KG1 (cell line): Measurements from ENCODE around the gene KEAP1.
A peak's percentile ranks its signal among the peaks of the same experiment; 100 is the strongest.
"Not testable (repeated sequence)": the region's sequence is repeated elsewhere in the genome, so short reads cannot be mapped to it uniquely, and the experiment has no call there.

ENCODE experiments used
- DNase-seq: peaks from one replicate; lab custom pipeline; 2025; lab: John Stamatoyannopoulos, UW

The KEAP1 gene

DNA sequence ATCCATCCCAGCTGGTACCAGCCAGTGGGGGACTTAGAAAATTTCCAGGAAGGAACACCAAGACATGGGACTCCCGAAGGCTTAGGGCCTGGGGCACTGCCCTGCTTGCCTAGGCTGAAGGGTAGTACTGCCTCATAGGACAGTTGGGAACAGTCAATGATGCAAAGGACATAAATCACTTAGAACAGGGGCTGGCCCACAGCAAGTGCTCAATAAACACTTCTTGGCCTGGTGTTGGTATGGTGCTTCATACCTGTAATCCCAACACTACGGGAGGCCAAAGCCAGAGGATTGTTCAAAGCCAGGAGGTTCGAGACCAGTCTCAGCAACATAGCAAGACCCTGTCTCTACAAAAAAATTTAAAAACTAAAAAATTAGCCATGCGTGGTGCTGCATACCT is 5.8 kb downstream of the KEAP1 start:
- DNase-seq: no peak

DNA sequence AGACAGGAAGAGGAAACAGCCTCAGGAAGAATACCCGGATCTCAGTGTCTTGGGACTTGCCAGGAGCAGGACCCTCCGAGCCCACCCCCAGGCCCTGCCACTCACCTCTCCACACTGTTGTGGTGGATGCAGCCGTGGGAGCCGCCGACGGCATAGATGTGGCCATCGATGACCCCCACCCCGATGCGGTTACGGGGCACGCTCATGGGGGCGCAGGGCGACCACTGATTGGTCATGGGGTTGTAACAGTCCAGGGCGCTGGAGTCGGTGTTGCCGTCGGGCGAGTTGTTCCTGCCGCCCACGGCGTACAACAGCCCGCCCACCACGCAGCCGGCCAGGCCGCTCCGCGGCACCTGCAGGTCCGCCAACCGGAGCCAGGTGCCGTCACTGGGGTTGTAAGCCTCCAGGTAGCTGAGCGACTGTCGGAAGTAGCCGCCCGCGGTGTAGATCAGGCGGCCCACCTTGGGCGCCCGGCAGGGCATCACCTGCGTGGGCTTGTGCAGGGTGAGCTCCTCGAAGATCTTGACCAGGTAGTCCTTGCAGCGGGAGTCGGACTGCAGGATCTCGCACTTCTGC is 11.6 kb downstream of the KEAP1 start:
- no peak for DNase-seq

DNA sequence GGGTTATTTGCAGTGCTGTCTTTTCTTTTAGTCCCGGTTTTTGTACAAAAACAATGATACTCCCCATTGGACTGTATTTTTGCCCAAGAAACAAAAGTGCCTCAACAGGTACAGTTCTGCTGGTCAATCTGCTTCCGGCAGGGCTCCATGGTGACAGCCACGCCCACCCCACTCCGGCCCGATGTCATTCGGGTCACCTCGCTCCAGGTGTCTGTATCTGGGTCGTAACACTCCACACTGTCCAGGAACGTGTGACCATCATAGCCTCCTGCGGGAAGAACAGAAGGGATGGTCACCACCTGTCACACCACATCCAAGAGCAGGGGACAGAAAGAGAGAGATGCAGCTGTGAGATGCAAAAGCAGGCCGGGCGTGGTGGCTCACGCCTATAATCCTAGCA is 16.6 kb downstream of the KEAP1 start:
- DNase-seq: no peak

DNA sequence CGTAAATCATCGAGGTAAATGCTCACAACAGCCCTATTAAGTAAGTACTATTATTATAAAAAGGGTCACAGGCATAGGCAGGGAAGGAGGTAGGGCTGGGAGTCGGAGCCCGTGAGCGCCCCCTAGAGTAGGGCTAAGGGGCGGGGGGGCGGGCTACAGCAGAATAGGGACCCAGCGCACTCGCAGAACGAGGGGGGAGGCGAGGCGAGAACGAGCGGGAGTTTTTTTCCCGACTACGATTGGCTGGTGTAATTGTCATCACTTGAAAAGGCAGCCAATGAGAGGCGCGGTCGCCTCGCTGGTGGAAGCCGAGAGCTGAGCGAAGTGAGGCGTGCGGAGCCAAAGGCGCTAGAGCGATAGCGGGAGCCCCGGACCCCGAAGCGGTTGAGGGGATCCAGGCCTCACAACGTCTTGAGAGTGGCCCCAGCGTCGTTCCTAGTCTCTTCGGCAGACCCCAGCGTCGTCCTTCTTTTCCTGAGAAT is 24.2 kb downstream of the KEAP1 start:
- DNase-seq: no peak

DNA sequence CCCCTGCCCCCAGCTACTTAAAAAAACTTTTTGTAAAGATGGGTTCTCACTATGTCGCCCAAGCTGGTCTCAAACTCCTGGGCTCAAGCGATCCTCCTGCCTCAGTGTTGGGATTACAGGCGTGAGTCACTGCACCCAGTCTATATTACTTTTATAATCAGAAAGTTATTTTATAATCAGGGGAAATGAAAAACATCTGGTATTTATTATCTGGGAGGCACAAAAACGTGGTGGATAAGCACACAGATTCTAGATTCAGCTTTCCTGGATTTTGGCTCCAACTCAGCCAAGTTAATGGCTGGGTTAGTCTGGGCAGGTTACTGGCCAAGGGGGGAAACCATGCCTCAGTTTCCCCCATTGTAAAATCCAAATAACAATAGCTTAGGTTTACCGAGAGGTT is 24.7 kb downstream of the KEAP1 start:
- no peak for DNase-seq

DNA sequence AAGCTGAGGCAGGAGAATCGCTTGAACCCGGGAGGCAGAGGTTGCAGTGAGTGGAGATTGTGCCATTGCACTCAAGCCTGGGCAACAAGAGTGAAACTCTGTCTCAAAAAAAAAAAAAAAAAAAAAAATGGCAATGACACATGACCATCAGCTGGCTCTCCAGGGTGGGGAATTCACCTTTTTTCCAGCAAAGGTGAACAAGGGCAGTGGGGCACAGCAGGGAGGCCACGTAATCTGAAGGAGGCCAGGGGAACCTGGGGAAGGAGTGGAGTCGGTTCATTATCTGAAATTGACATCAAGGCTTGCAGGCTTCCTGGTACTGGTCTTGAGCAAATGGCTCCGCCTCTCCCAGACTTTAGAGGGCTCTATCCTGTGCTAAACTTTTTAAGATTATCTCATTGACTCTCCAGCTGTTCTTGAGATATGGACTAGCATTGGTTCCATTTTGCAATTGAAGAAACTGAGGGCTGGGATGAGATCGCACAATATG is 28.1 kb downstream of the KEAP1 start:
- DNase-seq: no peak

DNA sequence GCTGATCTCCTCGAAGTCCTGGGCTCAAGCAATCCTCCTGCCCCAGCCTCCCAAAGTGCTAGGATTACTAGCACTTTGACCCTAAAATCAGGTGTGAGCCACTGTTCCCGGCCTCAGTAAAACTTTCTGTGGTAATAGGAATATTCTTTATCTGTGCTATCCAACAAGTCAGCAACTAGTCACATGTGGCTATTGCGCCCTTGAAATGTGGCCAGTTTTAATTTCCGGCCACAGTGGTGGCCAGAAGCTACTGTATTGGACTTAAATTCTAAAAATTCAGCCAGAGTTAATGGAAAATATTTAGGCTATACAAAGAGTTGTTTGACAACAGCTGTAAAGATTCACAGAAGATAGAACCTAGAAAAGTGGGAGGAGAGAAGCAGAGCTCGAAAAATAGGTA is 30.0 kb downstream of the KEAP1 start:
- no peak for DNase-seq

DNA sequence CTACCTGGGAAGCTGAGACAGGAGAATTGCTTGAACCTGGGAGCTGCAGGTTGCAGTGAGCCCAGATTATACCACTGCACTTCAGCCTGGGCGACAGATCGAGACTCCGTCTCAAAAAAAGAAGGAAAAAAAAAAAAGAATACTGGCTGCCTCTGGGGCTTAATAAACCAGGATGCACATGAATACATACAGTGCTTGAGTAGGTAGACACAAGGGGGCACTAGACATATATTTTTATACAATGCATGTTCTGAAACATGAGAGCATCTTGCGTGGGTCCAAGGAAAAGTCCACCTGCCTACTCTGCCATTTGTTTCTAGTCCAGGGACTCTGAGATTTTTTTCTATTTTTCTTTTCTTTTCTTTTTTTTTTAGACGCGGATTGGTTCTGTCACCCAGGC is 31.2 kb downstream of the KEAP1 start:
- DNase-seq: peak; percentile 38

DNA sequence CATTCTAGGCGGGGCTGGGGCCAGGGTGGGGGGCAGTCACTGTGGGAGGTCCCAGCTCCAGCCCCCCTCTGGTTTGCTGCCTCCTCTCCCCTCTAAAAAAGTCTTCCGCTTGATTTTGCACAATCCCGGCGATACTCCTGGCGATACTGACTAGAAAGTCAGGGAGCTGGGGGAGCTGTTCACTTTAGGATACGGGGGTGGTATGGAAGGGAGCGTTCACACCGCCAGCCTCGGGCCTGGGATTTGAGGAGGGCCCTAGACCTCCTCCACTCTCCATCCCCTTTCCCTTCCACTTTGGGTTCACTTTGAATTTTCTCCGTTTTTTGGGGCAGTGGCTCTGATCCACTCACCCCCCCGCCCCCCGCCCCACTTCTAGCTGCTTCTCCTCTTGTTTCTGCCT is 35.0 kb downstream of the KEAP1 start:
- no peak for DNase-seq

DNA sequence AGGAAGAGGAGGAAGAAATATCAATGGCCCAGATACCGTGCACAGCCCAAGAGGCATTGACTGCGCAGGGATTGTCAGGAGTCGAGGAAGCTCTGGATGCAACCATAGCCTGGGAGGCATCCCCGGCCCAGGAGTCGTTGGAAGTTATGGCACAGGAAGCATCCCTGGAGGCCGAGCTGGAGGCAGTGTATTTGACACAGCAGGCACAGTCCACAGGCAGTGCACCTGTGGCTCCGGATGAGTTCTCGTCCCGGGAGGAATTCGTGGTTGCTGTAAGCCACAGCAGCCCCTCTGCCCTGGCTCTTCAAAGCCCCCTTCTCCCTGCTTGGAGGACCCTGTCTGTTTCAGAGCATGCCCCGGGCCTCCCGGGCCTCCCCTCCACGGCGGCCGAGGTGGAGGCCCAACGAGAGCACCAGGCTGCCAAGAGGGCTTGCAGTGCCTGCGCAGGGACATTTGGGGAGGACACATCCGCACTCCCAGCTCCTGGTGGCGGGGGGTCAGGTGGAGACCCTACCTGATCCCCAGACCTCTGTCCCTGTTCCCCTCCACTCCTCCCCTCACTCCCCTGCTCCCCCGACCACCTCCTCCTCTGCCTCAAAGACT is 36.0 kb downstream of the KEAP1 start:
- DNase-seq: no peak

DNA sequence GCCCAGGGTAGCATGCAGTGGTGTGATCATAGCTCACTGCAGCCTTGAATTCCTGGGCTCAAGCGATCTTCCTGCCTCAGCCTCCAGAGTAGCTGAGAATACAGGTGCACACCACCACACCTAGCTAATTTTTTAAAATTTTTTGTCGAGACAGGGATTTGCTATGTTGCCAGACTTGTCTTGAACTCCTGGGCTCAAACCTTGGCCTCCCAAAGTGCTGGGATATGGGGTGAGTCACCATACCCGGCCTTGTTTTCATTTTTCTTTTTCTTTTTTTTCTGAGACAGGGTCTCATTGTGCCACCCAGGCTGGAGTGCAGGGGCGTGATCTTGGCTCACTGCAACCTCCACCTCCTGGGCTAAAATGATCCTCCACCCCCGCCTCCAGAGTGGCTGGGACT is 38.7 kb downstream of the KEAP1 start:
- DNase-seq: no peak

DNA sequence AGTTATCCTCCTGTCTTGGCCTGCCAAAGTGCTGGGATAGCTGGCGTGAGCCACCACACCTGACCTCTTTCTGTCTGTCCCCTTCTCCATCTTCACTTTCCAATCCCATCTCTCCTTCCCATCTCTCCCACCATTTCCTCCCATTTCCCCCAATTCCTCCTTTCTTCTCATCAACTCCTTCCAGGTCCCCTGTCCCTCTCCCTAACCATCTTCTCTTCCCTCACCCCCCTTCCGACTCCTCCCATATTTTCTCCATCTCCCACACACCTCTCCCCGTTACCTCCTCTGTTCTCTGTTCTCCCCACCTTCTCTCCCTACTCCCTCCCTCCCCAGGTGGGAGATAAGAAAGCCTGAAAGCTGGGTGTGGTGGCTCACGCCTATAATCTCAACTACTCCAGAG is 40.6 kb downstream of the KEAP1 start:
- DNase-seq: no peak

DNA sequence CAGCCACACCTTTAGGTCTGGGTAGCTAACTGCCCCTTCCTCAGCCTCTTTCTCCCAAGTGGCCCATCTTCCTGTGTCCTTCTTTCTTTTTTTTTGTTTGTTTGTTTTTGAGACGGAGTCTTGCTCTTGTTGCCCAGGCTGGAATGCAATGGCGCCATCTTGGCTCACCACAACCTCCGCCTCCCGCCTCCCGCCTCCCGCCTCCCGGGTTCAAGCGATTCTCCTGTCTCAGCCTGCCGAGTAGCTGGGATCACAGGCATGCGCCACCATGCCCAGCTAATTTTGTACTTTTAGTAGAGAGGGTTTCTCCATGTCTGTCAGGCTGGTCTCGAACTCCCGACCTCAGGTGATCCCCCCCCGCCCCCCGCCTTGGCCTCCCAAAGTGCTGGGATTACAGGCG is 41.1 kb downstream of the KEAP1 start:
- not testable (repeated sequence) for DNase-seq

DNA sequence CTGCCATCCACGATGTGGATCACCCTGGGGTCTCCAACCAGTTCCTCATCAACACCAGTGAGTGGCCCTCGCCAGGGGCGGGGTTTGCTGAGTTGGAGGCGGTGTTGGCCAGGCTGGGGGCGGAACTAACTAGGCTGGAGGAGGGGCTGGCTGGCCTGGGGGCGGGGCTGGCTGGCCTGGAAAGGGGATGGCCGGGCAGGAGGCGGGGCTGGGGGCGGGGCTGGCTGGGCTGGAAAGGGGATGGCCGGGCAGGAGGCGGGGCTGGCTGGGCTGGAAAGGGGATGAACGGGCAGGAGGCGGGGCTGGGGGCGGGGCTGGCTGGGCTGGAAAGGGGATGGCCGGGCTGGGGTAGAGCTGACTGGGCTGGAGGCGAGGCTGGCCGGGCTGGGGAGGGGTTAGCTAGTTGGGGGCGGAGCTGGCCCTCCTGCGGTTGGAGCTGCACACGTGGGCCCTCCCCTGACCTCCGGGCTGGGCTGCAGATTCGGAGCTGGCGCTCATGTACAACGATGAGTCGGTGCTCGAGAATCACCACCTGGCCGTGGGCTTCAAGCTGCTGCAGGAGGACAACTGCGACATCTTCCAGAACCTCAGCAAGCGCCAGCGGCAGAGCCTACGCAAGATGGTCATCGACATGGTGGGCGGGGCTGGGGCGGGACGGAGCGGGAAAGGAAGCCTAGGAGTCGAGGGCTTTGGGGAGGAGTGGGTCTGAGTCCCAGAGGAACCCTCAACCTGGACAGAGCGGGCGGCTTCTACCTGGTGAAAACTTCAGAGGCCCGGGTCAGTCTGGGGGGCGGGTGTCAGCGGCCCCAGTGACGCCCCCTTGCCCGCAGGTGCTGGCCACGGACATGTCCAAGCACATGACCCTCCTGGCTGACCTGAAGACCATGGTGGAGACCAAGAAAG is 41.9 kb downstream of the KEAP1 start:
- DNase-seq: no peak

DNA sequence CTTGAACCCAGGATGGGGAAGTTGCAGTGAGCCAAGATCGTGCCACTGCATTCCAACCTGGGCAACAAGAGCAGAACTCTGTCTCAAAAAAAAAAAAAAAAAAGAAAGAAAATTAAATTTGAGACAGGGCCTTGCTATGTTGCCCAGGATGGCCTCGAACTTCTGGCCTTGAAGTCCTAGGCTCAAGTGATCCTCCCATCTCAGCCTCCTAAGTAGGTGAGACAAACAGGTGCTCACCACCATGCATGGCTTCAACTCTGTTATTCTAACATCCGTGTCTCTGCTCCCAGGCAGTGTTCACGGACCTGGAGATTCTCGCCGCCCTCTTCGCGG is 42.5 kb downstream of the KEAP1 start:
- no peak for DNase-seq

DNA sequence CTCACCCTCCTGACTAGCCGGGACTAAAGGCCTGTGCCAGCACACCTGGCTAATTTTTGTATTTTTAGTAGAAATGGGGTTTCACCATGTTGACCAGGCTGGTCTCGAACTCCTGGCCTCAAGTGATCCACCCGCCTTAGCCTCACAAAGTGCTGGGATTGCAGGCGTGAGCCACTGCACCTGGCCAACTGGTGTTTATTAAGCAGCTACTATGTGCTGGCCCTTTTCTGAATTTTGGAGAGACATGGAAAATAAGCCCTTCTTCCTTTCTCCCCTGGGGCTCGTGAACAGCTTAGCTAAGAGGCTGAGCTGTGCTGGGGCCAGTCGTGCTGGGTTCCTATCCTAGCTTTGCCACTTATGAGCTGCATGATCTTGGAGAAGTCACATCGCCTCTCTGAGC is 44.4 kb downstream of the KEAP1 start:
- not testable (repeated sequence) for DNase-seq

DNA sequence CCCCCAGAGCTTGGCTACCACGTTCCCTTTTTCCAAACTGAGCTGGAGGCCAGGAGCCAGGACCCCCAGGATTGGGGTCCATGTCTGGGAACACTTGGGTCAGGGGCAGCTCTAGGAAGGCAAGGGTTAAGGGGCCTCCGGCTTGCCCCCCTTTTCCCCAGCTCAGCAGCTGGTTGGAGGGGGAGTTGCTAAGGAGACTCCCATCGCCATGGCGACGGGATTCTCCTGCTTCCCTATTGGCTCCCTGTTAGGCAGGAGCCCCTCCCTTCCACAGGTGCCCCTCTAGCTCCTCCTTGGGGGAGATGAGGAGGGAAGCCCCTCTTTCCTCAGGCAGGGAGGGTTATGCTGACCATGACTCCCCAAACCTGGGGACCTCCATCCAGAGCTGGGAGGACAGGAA is 48.9 kb downstream of the KEAP1 start:
- no peak for DNase-seq

DNA sequence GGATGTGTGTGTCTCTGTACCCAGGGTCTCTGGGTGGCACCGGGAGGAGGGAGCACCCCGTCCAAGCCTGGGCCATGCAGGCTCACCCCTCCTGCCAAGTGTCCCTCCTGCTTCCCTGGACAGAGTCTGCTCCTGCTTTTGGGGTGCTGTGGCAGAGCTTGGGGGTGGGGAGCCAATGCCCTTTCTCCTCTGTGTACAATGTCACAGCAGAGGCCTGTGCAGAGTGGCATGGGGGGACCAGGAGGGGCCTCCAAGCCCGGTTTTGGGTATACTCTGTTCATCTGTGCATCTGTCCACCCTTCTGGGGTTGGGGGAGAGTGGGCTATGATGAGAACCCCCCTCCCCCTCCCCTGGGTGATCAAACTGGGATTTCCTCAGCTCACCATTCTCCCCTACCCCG is 49.3 kb downstream of the KEAP1 start:
- DNase-seq: no peak

DNA sequence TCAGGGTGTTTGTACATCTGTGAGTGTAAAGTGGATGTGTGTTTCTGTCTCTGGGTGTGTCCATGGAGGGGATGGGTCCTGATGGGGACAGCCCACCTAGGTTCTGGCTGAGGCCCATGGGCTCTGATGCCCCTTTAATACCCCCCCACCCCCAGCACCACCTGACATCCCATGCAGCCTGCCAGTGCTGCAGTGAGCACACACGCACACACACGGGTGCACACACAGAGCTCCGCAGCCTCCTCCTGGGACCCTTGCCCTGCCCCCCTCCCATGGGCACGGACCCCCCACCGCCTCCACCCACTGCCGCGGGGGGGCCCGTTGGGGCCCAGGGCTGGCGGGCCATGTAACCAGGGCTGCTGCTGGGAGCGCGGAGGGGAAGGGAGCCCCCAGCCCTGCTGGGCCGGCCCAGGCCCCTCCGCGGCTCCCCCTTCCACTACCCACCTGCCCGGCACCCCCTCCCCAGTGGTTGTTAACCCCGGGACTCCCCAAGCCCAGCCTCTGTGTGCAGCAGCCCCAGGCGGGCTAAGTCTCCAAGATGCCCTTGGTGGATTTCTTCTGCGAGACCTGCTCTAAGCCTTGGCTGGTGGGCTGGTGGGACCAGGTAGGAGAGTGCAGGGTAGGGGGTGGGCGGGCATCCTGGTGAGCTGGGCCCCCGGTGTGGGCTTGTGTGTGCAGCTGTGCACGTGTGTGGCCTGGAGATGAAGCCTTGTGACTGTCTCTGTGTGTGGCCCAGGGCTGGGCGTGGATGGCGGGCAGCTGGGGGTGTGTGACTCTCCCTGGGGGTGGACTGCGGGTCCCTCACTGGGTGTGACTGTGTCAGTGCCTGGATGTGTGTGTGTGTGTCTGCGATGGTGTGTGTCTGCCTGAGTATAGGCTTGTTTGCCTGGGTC is 50.2 kb downstream of the KEAP1 start:
- no peak for DNase-seq

DNA sequence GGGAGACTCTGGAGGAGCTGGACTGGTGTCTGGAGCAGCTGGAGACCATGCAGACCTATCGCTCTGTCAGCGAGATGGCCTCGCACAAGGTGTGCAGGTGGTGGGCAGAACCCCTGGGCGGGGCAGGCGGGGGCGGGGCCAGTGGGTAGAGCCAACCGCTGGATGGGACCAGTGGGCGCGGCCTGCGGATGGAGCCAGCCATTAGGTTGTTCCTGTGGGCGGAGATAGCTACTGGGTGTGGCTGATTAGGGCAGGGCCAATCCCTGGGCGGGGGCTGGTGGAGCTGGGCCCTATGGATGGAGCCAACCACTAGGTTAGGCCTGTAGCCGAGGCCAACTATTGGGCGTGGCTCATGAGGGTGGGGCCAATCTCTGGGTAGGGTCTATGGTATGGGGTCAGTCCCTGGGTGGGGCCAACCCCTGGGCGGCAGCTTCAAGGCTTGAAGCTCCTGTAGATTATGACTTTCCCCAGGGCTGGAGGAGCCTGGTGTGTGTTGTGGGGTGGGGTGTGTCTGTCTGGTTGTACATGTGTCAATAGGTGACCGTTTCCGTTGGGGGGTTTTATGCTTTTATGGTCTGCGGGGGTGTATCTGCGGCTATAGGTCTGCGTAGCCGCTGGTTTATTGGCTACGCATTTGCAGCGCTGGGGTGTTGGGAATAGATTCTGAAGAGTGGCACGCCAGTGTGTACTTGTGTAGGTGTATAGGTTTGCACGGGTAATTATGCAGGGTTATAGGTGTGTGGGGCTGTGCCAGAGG is 52.1 kb downstream of the KEAP1 start:
- DNase-seq: no peak

DNA sequence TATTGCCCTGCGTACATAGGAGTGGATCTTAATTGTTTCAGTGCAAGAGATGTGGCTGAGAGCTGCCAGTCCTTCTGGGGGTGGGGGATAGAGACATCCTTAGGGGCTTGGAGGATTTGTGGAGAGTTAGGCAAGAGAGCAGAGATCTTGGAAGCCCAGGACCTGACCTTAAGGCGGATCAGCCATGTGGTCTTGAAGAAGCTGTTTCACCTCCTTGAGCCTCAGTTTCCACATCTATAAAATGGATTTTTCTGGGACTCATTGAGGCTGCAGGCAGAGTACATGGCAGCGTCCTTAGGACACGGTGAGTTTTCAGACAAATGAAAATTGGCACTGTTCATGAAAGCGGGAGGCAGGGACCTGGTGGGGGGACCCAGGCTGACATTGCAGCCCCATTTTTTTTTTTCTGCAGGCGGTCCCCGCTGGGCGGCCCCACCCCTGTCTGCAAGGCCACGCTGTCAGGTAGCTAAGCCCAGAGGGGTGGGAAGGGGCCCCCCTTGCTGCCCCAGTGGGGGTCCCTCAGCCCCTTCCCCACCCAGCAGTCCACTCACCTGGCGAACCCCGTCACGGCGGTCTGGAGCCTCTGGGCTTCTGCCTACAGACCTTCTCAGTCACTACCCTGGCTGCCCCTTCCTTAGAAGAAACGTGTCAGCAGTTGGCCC is 52.8 kb downstream of the KEAP1 start:
- DNase-seq: no peak
